MM.1S (cell line): ENCODE measurements around the gene TSPYL4.

ENCODE experiments used
- DNase-seq: peaks from one replicate; pipeline ENCODE4 v3.0.0-alpha.2; 2015
- H2AFZ ChIP-seq: fragments of 300-600 bp; sonication (generic); 2 replicates; pipeline ENCODE4 v1.6.0; 2016; ENCODE audit warnings: antibody characterized with exemption, low read length
- H3F3A ChIP-seq: fragments of 300-600 bp; sonication (generic); 2 replicates; pipeline ENCODE4 v1.6.1; 2016; ENCODE audit warnings: mild to moderate bottlenecking, antibody characterized with exemption, low read length, moderate library complexity, mixed read lengths; ENCODE audit not compliant: insufficient read depth
- H3K27ac ChIP-seq: fragments of 300-600 bp; sonication (generic); 2 replicates; pipeline ENCODE4 v1.5.1; 2016; ENCODE audit warnings: mild to moderate bottlenecking, low read length
- H3K27me3 ChIP-seq: fragments of 300-600 bp; sonication (generic); replicated peaks from 2 replicates; pipeline ENCODE4 v1.6.0; 2016; ENCODE audit warnings: low read length; ENCODE audit not compliant: insufficient read depth
- H3K36me3 ChIP-seq: fragments of 300-600 bp; sonication (generic); replicated peaks from 2 replicates; pipeline ENCODE4 v1.6.1; 2016; ENCODE audit warnings: mild to moderate bottlenecking, low read length, mixed read lengths; ENCODE audit not compliant: insufficient read depth
- H3K4me1 ChIP-seq: fragments of 300-600 bp; sonication (generic); 2 replicates; pipeline ENCODE4 v1.6.1; 2016; ENCODE audit warnings: low read length, mixed read lengths
- H3K4me2 ChIP-seq: fragments of 300-600 bp; sonication (generic); 2 replicates; pipeline ENCODE4 v1.6.0; 2016; ENCODE audit warnings: low read depth, low read length
- H3K4me3 ChIP-seq: fragments of 300-600 bp; sonication (generic); 2 replicates; pipeline ENCODE4 v1.5.1; 2016; ENCODE audit warnings: low read length, mixed read lengths
- H3K79me2 ChIP-seq: fragments of 300-600 bp; sonication (generic); 2 replicates; pipeline ENCODE4 v1.6.1; 2016; ENCODE audit warnings: mixed run types, low read length, mixed read lengths
- H3K9ac ChIP-seq: fragments of 300-600 bp; sonication (generic); 2 replicates; pipeline ENCODE4 v1.6.1; 2016; ENCODE audit warnings: low read length, mixed read lengths
- H3K9me2 ChIP-seq: fragments of 300-600 bp; sonication (generic); replicated peaks from 2 replicates; pipeline ENCODE4 v1.6.1; 2016; ENCODE audit warnings: mild to moderate bottlenecking, low read length, mixed read lengths; ENCODE audit not compliant: insufficient read depth
- H3K9me3 ChIP-seq: fragments of 300-600 bp; sonication (generic); replicated peaks from 2 replicates; pipeline ENCODE4 v1.6.1; 2016; ENCODE audit warnings: mild to moderate bottlenecking, low read length, mixed read lengths; ENCODE audit not compliant: insufficient read depth
- H4K20me1 ChIP-seq: fragments of 300-600 bp; sonication (generic); 2 replicates; pipeline ENCODE4 v1.6.1; 2016; ENCODE audit warnings: mild to moderate bottlenecking, low read length, moderate library complexity, mixed read lengths; ENCODE audit not compliant: insufficient read depth
- CTCF ChIP-seq: fragments of 300-600 bp; sonication (generic); IDR thresholded peaks from 2 replicates; pipeline ENCODE4 v1.5.1; 2016; ENCODE audit warnings: antibody characterized with exemption, low read length, mixed read lengths
- EZH2 ChIP-seq: fragments of 300-600 bp; sonication (generic); optimal IDR thresholded peaks from 2 replicates; pipeline ENCODE3; 2017; ENCODE audit warnings: low read depth, mild to moderate bottlenecking, antibody characterized with exemption, low read length, mixed read lengths
- EZH2phosphoT487 ChIP-seq: fragments of 300-600 bp; sonication (generic); IDR thresholded peaks from 2 replicates; pipeline ENCODE4 v1.6.1; 2018; ENCODE audit warnings: antibody characterized with exemption, low read length

The TSPYL4 gene

GRCh38 chr6:116254297-116255056 lies 602 bp upstream of the TSPYL4 start:
- H3K9me2 ChIP-seq: no peaks in the 10 kb centered on the region
- no peak for DNase-seq
- H3K4me1 ChIP-seq: peaks cover 13% of the 10 kb centered on the region
- peaks cover 26% of the 10 kb centered on the region for H3K79me2 ChIP-seq
- peak overlapping the region; percentile 84 for H3K9ac ChIP-seq
- no peaks in the 10 kb centered on the region for H4K20me1 ChIP-seq
- no peaks in the 10 kb centered on the region for H3K9me3 ChIP-seq
- peak overlapping the region; percentile 90 for H2AFZ ChIP-seq
- no peaks in the 10 kb centered on the region for H3K36me3 ChIP-seq
- H3K27ac ChIP-seq: peak overlapping the region; percentile 52; the same call in 1 of the 2 replicates
- peak overlapping the region; percentile 98 for H3K4me3 ChIP-seq
- H3K27me3 ChIP-seq: no peaks in the 10 kb centered on the region
- no peaks in the 10 kb centered on the region for H3F3A ChIP-seq
- TF ChIP-seq EZH2 (no peak), CTCF (no peak), EZH2phosphoT487 (no peak)
- H3K4me2 ChIP-seq: peak overlapping the region; percentile 92

GRCh38 chr6:116253188-116253504 lies 729 bp downstream of the TSPYL4 start:
- Histone ChIP-seq H3F3A (no peaks in the 10 kb centered on the region), H3K27ac (peak overlapping the region; percentile 52; the same call in 1 of the 2 replicates)

GRCh38 chr6:116251568-116252384 lies 2.1 kb downstream of the TSPYL4 start:
- H3K4me1 ChIP-seq: peaks cover 13% of the 10 kb centered on the region
- no peaks in the 10 kb centered on the region for H3K36me3 ChIP-seq
- no peaks in the 10 kb centered on the region for H3K27me3 ChIP-seq
- H3K79me2 ChIP-seq: peaks cover 26% of the 10 kb centered on the region
- no peak overlapping the region for H3K27ac ChIP-seq
- H3K9me2 ChIP-seq: no peaks in the 10 kb centered on the region
- TF ChIP-seq CTCF: no peak
- no peak for TF ChIP-seq EZH2
- TF ChIP-seq EZH2phosphoT487: no peak
- DNase-seq: no peak
- no peaks in the 10 kb centered on the region for H4K20me1 ChIP-seq
- no peak overlapping the region for H2AFZ ChIP-seq
- H3F3A ChIP-seq: no peaks in the 10 kb centered on the region
- H3K4me2 ChIP-seq: no peak overlapping the region; the same call in 1 of the 2 replicates
- no peak overlapping the region for H3K4me3 ChIP-seq
- no peak overlapping the region for H3K9ac ChIP-seq
- H3K9me3 ChIP-seq: no peaks in the 10 kb centered on the region

More at GRCh38 chr6:116253188-116253504, 729 bp downstream of the TSPYL4 start:
- Histone ChIP-seq H3K36me3 (no peaks in the 10 kb centered on the region), H3K27me3 (no peaks in the 10 kb centered on the region), H3K9me2 (no peaks in the 10 kb centered on the region), H3K79me2 (peaks cover 26% of the 10 kb centered on the region), H3K9me3 (no peaks in the 10 kb centered on the region), H3K4me2 (peak overlapping the region; percentile 92), H3K4me1 (peaks cover 13% of the 10 kb centered on the region), H3K9ac (peak overlapping the region; percentile 84), H2AFZ (peak overlapping the region; percentile 90), H4K20me1 (no peaks in the 10 kb centered on the region), H3K4me3 (peak overlapping the region; percentile 98)
- TF ChIP-seq CTCF (no peak), EZH2phosphoT487 (no peak), EZH2 (no peak)
- no peak for DNase-seq
